DMS114 treated with DMSO at 0.1 percent for 48 hours (cell line): ENCODE data around the gene ZMIZ1.
"Not testable (repeated sequence)": the region's sequence is repeated elsewhere in the genome, so short reads cannot be mapped to it uniquely, and the experiment has no call there.

ENCODE experiments used
- DNase-seq: peaks from one replicate; lab custom pipeline; 2025; ENCODE audit not compliant: unreplicated experiment; lab: John Stamatoyannopoulos, UW

The ZMIZ1 gene

GRCh38 chr10:79029478-79030390 is 39.0 kb upstream of the ZMIZ1 start:
- DNase-seq: no peak

DNA sequence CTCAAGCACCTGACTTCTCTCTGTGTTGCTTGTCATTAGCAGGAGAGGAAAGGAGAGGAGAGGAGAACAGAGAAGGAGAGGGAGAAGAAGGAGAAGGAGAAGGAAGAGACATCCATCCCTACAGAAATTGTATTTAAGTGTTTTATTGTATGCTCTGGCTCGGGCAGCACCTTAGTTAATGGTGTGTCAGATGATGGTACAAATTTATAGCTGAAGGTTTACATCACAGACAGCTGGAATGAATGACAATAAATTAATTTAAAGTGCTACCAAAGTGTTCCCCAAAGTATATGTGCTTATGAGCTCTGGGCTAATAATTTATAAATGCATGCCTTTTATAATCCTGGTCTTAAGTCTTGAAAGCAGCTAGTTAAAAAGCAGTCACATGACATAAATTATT is 38.1 kb upstream of the ZMIZ1 start:
- no peak for DNase-seq

GRCh38 chr10:79031723-79032122 is 37.0 kb upstream of the ZMIZ1 start:
- DNase-seq: no peak

GRCh38 chr10:79034271-79034876 is 34.4 kb upstream of the ZMIZ1 start:
- no peak for DNase-seq

DNA sequence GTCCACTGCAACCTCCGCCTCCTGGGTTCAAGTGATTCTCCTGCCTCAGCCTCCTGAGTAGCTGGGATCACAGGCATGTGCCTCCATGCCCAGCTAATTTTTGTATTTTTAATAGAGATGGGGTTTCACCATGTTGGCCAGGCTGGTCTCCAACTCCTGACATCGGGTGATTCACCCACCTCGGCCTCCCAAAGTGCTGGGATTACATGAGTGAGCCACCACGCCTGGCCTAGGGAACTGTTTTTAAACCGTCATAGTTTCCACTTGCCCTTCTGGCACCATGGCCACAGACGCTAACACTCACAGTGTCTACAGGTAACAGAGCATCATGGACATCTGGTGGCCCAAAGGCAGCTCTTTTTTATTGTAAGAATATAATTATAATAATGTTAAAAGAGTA is 32.4 kb upstream of the ZMIZ1 start:
- not testable (repeated sequence) for DNase-seq

DNA sequence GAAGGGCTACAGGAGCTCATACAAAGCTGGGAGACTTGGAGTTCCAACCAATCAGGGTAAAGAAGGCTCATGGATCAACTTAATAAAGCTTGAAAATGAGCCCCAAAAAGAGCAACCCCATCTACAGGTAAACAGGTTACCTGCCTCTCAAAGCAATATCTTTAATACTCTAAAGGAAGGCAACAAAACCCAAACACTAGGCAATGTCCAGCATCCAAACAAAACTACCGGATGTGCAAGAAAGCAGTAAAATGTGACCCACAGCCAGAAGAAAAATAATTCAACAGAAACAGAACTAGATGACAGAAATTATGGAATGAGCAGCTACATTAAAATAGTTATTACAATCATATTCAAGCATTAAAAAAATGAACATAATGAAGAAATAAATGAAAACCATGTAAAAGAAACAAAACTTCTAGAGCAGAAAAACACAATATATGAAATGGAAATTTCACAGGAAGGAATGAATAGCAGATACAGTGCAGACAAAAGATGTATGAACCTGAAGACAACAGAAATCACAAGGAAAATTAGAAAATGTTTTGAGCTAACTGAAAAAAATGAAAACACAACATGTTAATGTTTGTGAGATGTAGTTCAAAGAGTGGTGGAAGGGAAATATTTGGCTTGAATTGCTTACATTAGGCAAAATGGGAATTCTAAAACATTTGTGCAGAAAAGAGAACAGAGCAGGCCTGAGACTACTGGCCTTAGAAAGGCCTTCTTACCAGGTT is 30.5 kb upstream of the ZMIZ1 start:
- no peak for DNase-seq

DNA sequence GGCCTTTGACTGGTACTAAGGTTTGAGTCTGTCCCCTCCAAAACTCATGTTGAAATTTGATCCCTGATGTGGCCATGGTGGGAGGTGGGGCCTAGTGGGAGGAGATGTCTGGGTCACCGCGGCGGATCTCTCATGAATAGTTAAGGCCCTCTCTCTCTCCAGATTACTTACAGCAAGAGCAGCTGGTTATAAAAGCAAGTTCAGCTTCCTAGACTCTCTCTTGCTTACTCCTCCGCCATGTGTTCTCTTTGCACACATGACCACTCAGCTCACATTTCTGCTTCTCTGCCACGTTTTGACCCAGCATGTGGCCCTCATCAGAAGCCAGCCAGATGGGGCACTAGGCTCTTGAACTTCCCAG is 29.9 kb upstream of the ZMIZ1 start:
- no peak for DNase-seq

DNA sequence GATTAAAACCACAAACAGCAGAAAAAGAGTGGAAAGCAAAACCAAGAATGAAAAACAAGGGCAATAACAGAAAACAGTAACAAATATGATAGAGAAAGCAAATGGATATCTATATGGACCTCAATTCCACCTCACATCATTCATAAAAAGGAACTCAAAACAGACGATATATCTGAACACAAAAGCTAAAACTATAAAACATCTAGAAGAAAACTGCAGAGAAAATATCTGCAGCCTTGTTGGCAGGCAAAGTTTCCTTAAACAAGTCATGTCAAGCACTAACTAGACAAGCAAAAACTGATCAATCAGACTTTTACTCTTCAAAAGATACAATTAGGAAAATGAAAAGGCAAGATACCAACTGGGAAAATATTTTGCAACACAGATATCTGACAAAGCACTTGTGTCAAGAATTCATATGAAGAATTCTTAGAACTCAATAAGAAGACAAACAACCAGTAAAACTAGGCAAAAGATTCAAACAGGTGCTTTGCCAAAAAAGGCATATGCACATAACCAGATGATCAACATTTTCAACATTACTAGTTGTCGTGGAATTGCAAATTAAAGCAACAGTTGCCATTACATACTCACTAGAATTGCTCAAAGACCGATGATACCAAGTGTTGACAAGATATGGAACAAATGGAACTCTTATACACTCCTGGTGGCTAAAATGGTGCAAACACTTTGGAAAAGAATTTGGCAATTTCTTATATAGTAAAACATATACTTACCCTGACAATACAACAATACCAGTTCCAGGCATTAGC is 25.9 kb upstream of the ZMIZ1 start:
- DNase-seq: no peak

GRCh38 chr10:79044036-79044632 is 24.6 kb upstream of the ZMIZ1 start:
- no peak for DNase-seq

DNA sequence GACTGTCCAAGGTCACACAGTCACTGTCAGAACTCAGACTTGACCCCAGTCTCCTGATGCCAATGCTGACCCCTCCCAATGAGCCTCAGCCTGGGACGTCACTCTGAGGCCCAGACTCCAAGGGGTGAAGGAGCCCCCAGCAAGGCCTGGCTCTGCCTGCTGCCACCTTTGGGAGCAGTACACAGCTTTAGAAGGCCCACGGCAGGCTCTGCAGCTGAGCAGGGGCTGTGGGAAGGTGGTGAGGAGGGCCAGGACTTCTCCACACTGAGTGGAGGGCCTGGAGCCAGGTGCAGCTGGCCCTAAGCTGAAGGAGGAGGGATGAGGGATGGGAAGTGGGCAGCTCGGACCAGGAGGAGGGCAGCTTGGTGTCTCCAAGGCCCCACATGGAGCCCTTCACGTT is 23.9 kb upstream of the ZMIZ1 start:
- DNase-seq: no peak

- DNase-seq: no peak
Measured at GRCh38 chr10:79045566-79046175, 23.1 kb upstream of the ZMIZ1 start.

- DNase-seq: no peak
Measured at GRCh38 chr10:79046326-79046725, 22.4 kb upstream of the ZMIZ1 start.

- DNase-seq: no peak
Measured at GRCh38 chr10:79046741-79047583, 21.8 kb upstream of the ZMIZ1 start.

DNA sequence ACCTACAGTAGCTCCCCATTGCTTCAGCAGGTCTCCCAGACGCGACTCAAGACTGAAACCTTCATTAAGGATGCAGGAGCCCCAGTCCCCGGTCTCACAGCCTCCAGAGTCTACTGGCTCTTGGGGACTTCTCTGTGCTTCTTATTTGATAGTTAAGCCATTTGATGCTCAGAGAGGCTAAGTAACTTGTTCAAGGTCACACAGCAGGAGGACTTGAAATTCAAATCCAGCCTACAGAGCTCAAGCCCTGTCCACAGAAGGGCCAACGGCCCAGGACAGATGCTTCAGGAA is 21.2 kb upstream of the ZMIZ1 start:
- DNase-seq: no peak

- no peak for DNase-seq
Measured at GRCh38 chr10:79047875-79048638, 20.7 kb upstream of the ZMIZ1 start.

- no peak for DNase-seq
Measured at GRCh38 chr10:79048639-79049550, 19.9 kb upstream of the ZMIZ1 start.

DNA sequence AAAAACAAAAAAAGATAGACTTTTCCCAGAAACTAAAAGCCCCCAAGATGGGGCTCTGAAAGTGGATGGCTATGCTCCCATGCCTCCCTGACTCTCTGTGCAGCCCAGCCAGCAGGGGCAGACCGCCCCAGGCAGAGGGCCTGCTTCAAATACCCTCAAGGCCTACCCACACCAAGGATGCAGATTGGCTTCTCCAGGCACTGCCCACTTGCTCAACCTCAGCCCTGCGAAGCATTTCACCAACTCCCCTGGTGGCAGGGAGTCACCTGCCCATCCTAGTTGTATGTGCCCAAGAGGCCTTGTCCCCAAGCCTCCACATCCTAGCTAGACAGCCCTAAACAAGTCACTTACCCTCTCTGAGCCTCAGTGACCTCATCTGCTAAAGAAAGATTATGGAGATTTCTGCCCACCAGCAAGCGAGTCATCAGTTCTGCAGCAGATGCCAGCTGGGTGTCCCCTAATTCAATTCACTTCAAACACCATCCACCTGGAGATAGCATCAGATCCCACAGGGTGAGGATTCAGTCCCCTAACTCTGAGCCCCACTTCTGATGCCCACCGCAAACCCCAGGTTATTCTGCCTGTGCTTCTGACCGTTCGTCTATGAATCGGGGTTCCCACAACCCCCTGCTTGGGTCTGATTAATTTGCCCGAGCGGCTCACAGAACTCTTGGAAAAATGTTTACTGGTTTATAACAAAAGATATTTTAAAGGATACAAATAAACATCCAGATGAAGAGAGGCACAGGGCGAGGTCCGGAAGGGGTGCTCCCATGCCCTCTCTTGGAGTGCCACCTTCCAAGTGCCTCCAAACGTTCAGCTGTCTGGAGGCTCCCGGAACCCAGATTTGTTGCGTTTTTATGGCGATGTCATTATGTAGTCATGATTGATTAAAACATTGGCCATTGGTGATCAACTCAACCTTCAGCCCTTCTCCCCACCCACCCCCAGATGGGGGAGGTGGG is 18.6 kb upstream of the ZMIZ1 start:
- no peak for DNase-seq
